Neural crest cell (in vitro differentiated cells): ENCODE measurements around the gene SREK1IP1. TPM values are rescaled to one million over a fixed set of nuclear protein-coding genes. Genes with fewer than 3 reads are reported as not detected.

Experiments used
- DNase-seq: peaks from one replicate; pipeline ENCODE4 v3.0.0; 2021; ENCODE audit warnings: low read depth, mixed read lengths, low spot score
- H3K27ac Mint-ChIP-seq: one replicate; pipeline ENCODE4 v1.8.0; 2021; ENCODE audit warnings: mild to moderate bottlenecking, mixed read lengths; ENCODE audit not compliant: unreplicated experiment
- H3K27me3 Mint-ChIP-seq: 2 replicates; pipeline ENCODE4 v1.8.0; 2021; ENCODE audit warnings: low read depth, mild to moderate bottlenecking, mixed read lengths
- H3K36me3 Mint-ChIP-seq: 2 replicates; pipeline ENCODE4 v1.8.0; 2021; ENCODE audit warnings: low read depth, mild to moderate bottlenecking, mixed read lengths
- H3K4me1 Mint-ChIP-seq: 2 replicates; pipeline ENCODE4 v1.8.0; 2021; ENCODE audit warnings: mixed read lengths
- H3K4me3 Mint-ChIP-seq: one replicate; pipeline ENCODE4 v1.8.0; 2021; ENCODE audit warnings: mild to moderate bottlenecking, mixed read lengths
- H3K9me3 Mint-ChIP-seq: 2 replicates; pipeline ENCODE4 v1.8.0; 2021; ENCODE audit warnings: mixed read lengths
- total RNA-seq: library from RNA; stranded (reverse); gene quantifications from 2 replicates; pipeline ENCODE4 v1.2.1, GENCODE V29; 2021
- TF ChIP-seq, protein P1 (sequence below): fragments of 200-600 bp; sonication (generic); conservative IDR thresholded peaks from 2 replicates; pipeline ENCODE4 v1.5.0; 2021; ENCODE audit warnings: antibody characterized with exemption, mild to moderate bottlenecking

Gene SREK1IP1
- total RNA-seq, 1 donor from 2014 or later, result 26.4 TPM

DNA sequence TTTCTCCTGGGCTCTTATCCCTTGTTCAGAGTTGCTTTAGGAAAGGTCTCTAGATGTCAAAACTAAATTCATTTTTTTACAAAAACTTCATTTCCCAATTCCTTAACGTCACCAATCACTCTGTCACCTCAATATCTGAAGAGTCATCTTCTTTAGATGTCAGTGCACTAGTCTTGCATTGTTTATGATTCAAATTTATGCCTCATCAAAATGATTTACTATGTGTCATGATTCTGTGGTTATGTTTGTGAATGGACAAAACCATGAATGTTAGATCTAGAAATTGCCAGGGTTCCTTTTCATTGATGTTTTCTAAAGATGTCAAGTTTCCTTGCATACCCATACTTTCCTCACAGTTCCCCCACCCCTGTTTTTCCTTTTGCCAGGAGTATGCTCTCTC lies 21.7 kb upstream of the SREK1IP1 start:
- no peak for DNase-seq
- Mint-ChIP-seq H3K36me3 (peaks cover 2% of the 10 kb centered on the region), H3K4me3 (no peak overlapping the region), H3K9me3 (no peaks in the 10 kb centered on the region), H3K27ac (no peak overlapping the region), H3K4me1 (no peaks in the 10 kb centered on the region), H3K27me3 (no peaks in the 10 kb centered on the region)
- TF ChIP-seq, protein P1, sequence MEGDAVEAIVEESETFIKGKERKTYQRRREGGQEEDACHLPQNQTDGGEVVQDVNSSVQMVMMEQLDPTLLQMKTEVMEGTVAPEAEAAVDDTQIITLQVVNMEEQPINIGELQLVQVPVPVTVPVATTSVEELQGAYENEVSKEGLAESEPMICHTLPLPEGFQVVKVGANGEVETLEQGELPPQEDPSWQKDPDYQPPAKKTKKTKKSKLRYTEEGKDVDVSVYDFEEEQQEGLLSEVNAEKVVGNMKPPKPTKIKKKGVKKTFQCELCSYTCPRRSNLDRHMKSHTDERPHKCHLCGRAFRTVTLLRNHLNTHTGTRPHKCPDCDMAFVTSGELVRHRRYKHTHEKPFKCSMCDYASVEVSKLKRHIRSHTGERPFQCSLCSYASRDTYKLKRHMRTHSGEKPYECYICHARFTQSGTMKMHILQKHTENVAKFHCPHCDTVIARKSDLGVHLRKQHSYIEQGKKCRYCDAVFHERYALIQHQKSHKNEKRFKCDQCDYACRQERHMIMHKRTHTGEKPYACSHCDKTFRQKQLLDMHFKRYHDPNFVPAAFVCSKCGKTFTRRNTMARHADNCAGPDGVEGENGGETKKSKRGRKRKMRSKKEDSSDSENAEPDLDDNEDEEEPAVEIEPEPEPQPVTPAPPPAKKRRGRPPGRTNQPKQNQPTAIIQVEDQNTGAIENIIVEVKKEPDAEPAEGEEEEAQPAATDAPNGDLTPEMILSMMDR, result no peak

DNA sequence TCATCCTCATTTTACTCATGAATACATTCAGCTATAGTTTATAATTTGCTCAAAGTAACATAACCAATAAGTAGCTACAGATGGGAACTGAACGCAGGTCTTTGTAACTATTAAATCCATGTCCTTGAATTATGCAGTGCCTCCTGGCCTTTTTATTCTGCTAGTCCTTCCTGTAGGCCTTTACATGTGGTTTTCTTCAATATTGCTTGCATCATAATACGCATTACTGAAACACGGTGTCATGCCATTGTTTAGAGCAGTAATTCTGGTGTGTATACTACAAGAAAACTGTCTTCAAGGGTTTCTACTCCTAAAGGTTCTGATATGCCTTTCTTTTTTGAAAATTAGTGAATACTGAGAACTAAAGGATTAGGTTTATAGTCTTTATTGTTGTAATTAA lies 21.0 kb upstream of the SREK1IP1 start:
- no peaks in the 10 kb centered on the region for H3K9me3 Mint-ChIP-seq
- no peak overlapping the region for H3K27ac Mint-ChIP-seq
- peaks cover 2% of the 10 kb centered on the region for H3K36me3 Mint-ChIP-seq
- H3K27me3 Mint-ChIP-seq, result no peaks in the 10 kb centered on the region
- H3K4me1 Mint-ChIP-seq, result no peaks in the 10 kb centered on the region
- TF ChIP-seq, protein P1, result no peak
- H3K4me3 Mint-ChIP-seq, result no peak overlapping the region
- no peak for DNase-seq

DNA sequence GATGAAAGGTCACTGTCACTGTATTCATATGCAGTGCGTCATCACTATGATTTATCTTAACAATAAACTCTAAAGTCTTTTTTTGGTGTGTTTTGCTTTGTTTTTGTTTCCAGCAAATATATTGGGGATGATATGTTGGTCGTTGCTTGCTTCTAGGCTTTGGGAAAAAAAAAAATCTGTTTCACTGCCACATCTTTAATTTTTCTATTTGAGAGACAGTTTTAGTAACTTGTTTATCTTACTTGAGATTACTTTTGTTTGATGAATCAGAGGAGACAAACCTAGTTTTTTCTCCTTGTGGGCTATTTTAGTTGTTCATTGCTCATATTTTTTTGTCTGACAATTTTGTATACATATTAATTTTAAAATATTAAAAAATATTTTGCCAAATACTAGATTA lies 19.7 kb upstream of the SREK1IP1 start:
- DNase-seq, result no peak

GRCh38 chr5:64786372-64786771 lies 17.9 kb upstream of the SREK1IP1 start:
- H3K9me3 Mint-ChIP-seq, result no peaks in the 10 kb centered on the region
- TF ChIP-seq, protein P1, result no peak
- peaks cover 2% of the 10 kb centered on the region for H3K36me3 Mint-ChIP-seq
- no peak overlapping the region for H3K27ac Mint-ChIP-seq
- H3K27me3 Mint-ChIP-seq, result no peaks in the 10 kb centered on the region
- no peak overlapping the region for H3K4me3 Mint-ChIP-seq
- DNase-seq, result no peak
- H3K4me1 Mint-ChIP-seq, result no peaks in the 10 kb centered on the region

More for the DNA sequence above, 19.7 kb upstream of the SREK1IP1 start:
- H3K27me3 Mint-ChIP-seq, result no peaks in the 10 kb centered on the region
- TF ChIP-seq, protein P1, result no peak
- peaks cover 2% of the 10 kb centered on the region for H3K36me3 Mint-ChIP-seq
- H3K27ac Mint-ChIP-seq, result no peak overlapping the region
- H3K4me1 Mint-ChIP-seq, result no peaks in the 10 kb centered on the region
- H3K4me3 Mint-ChIP-seq, result no peak overlapping the region
- H3K9me3 Mint-ChIP-seq, result no peaks in the 10 kb centered on the region

DNA sequence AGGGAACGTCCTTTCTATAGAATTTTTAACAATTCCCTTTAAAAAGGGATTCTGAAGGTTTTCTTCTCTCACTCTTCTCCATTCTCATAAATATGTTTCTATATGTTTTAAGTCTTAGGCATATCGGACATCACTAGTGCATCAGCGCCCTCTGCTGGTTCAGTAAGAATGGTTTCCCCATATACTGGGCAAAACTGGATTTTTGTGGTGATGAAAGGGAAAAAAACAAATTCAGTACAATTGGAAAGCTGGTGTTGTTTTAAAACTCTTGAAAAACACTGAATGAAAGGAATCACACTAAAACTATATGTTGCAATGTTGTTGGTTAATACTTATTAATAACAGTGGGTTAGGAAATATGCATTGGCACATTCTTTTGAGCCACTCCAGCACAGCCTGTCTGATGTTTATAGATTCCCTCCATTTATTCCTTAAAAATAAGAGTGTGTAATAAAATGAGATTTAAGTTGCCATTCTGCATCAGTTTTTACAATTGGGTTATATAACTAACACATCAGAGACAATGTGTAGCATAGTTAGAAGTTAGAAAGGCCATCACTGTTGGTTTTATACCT lies 16.0 kb upstream of the SREK1IP1 start:
- no peaks in the 10 kb centered on the region for H3K27me3 Mint-ChIP-seq
- TF ChIP-seq, protein P1, result peak; percentile 95
- H3K9me3 Mint-ChIP-seq, result no peaks in the 10 kb centered on the region
- H3K4me1 Mint-ChIP-seq, result no peaks in the 10 kb centered on the region
- peaks cover 4% of the 10 kb centered on the region for H3K36me3 Mint-ChIP-seq
- H3K4me3 Mint-ChIP-seq, result no peak overlapping the region
- no peak overlapping the region for H3K27ac Mint-ChIP-seq
- peak; percentile 70 for DNase-seq

- Mint-ChIP-seq H3K27me3 (no peaks in the 10 kb centered on the region), H3K4me3 (no peak overlapping the region), H3K4me1 (peaks cover 4% of the 10 kb centered on the region), H3K27ac (no peak overlapping the region), H3K9me3 (no peaks in the 10 kb centered on the region), H3K36me3 (peaks cover 2% of the 10 kb centered on the region)
- DNase-seq, result no peak
- TF ChIP-seq, protein P1, result no peak
Measured at GRCh38 chr5:64775291-64775690, 6.8 kb upstream of the SREK1IP1 start.
